GM12892 (cell line): Measurements from ENCODE around the gene ARID1B.
A peak's percentile ranks its signal among the peaks of the same experiment; 100 is the strongest.

Source experiments
- DNase-seq: peaks from one replicate; pipeline ENCODE4 v3.0.0; 2011; ENCODE audit not compliant: insufficient read length
- FAIRE-seq: peaks from 2 replicates; lab custom pipeline; 2011; peaks lifted over from hg19 to GRCh38; lab: Jason Lieb, UNC
- POLR2A ChIP-seq: IDR thresholded peaks from 2 replicates; pipeline ENCODE4 v1.6.1; 2011; ENCODE audit warnings: low read depth, low read length, control low read depth
- POLR2AphosphoS5 ChIP-seq: IDR thresholded peaks from 2 replicates; pipeline ENCODE4 v1.6.1; 2011; ENCODE audit warnings: low read depth, low read length, control low read depth
- TAF1 ChIP-seq: IDR thresholded peaks from 2 replicates; pipeline ENCODE4 v1.6.1; 2011; ENCODE audit warnings: low read depth, mild to moderate bottlenecking, control low read depth, low read length, borderline replicate concordance

The ARID1B gene

GRCh38 chr6:156865019-156865629 is 87.9 kb downstream of the ARID1B start:
- peak; percentile 48 for FAIRE-seq
- no peak for TF ChIP-seq POLR2AphosphoS5
- TF ChIP-seq POLR2A = no peak
- TF ChIP-seq TAF1 = no peak
- DNase-seq = no peak

DNA sequence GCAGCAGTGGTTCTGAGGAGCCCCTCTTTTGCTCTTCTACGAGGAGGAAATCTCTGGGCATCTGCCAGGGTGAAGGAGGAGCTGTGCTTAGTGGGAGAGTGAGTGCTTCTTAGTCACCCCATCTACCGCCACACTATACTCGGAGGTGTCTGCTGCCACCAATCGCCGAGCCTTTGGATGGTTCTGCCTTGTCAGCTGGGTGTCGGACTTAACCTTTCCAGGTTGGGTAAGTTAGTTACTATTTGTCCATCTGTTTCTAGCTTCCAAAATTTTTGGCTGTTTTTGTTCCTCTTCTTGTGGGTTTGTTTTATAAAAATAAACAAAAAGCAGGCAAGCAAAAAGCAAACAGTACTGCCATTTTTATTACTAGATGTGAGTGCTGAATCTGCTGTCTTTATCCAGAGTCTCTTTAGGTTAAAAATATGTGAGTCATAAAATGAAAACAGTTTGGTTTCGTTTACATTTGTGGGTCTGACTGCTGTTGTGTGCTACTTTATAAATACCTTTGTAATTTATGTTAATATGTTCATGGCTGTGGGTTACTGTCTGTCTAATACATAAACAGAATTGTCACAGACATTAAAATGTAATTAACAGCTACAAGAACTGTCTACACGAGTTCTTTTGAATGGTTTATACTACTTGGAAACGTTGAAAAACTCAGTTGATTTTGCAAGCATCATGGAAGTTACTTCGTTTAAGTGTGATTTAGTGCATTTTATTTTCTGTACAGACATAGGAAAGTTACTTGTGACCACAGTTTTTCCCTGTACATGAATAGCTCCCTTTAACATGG is 89.2 kb downstream of the ARID1B start:
- no peak for DNase-seq
- FAIRE-seq = peak; percentile 50
- TF ChIP-seq POLR2AphosphoS5 (no peak), POLR2A (no peak), TAF1 (no peak)

DNA sequence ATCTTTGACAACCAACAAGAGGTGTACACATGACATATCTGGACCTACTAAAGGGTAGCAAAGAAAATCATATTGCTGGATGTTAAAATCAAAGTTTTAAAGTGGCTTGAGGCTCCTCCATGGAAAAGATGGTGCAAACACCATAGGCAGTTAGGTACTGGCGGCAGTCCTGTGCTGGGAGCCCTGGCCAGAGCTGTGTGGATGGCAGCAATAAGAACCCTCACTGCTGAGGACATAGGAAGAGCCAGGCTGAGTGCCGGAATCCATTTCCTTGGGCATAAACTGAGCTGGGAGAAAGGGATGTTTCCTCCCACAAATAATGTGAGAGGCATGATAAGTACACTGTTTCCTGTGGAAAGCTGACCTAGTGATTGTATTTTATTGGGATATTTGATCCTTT is 89.9 kb downstream of the ARID1B start:
- DNase-seq (no peak), FAIRE-seq (no peak)
- TF ChIP-seq POLR2AphosphoS5 = no peak

- DNase-seq (no peak), FAIRE-seq (peak; percentile 38)
- no peak for TF ChIP-seq TAF1
- TF ChIP-seq POLR2A = no peak
- no peak for TF ChIP-seq POLR2AphosphoS5
Measured at GRCh38 chr6:156868385-156868784, 91.2 kb downstream of the ARID1B start.

GRCh38 chr6:156869980-156870398 is 92.8 kb downstream of the ARID1B start:
- no peak for FAIRE-seq
- TF ChIP-seq TAF1 (no peak), POLR2AphosphoS5 (no peak), POLR2A (no peak)
- no peak for DNase-seq

- DNase-seq (no peak), FAIRE-seq (no peak)
- TF ChIP-seq POLR2AphosphoS5 = no peak
- TF ChIP-seq POLR2A = no peak
- TF ChIP-seq TAF1 = no peak
Measured at GRCh38 chr6:156870924-156871539, 93.9 kb downstream of the ARID1B start.

DNA sequence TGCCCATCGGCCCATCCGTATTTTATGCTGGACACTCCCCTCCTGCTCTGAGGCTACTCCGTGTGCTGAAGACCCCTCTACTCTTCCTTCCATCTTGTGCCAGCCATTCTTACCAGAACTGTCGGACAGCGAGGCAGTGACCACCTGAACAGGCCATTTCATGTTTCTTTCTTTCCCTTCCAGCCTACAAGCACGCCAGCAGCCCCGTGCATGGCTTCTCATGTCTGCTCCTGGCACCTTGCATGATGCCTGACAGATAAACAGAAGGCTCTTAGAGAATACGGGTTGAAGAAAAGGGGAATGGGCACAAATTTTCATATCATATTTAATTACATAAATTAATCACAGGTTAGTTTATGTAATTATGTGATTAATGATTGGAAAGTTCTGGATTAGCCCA is 95.7 kb downstream of the ARID1B start:
- FAIRE-seq = no peak
- TF ChIP-seq TAF1 (no peak), POLR2A (no peak), POLR2AphosphoS5 (no peak)
- DNase-seq = no peak

- no peak for FAIRE-seq
- DNase-seq = no peak
Measured at GRCh38 chr6:156873654-156874380, 96.6 kb downstream of the ARID1B start.

DNA sequence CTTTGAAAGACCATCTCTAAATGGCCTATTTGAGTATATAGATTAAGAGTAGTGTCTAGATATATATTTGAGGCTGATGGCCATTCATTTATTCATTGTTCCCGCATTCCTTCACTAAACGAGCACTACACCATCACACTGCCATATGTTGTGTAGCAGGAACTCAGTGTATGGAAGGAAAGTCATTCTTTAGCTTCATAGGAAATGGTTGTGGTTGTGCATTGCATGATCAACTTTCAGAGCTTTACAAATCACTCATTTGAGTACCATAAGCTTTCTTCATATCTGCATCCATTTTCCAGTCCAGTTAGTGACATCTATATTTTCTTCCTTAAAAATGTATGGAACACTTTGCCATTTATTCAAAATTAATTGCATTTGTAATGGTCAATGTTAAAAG is 97.9 kb downstream of the ARID1B start:
- DNase-seq (no peak), FAIRE-seq (no peak)
- TF ChIP-seq TAF1 = no peak
- no peak for TF ChIP-seq POLR2AphosphoS5
- TF ChIP-seq POLR2A = no peak

More at GRCh38 chr6:156873654-156874380, 96.6 kb downstream of the ARID1B start:
- TF ChIP-seq POLR2A (no peak), POLR2AphosphoS5 (no peak), TAF1 (no peak)

GRCh38 chr6:156876302-156876701 is 99.1 kb downstream of the ARID1B start:
- no peak for TF ChIP-seq TAF1
- TF ChIP-seq POLR2A = no peak
- TF ChIP-seq POLR2AphosphoS5 = no peak
- DNase-seq = no peak
- no peak for FAIRE-seq
